Effector memory CD4-positive, alpha-beta T cell (primary cell): ENCODE data around the gene DRC3.

Experiments
- DNase-seq, 3 donors: peaks; one replicate each; pipeline ENCODE4 v3.0.0-alpha.2; 2020
- H3K27ac ChIP-seq: 2 replicates; pipeline ENCODE4 v1.7.0; 2013; ENCODE audit warnings: mild to moderate bottlenecking, low read length, moderate library complexity; ENCODE audit not compliant: insufficient read depth, poor library complexity, severe bottlenecking
- H3K27me3 ChIP-seq: replicated peaks from 2 replicates; pipeline ENCODE4 v1.7.0; 2013; ENCODE audit warnings: mild to moderate bottlenecking, low read length; ENCODE audit not compliant: insufficient read depth, control insufficient read depth, poor library complexity, severe bottlenecking
- H3K36me3 ChIP-seq: 2 replicates; pipeline ENCODE4 v1.7.0; 2013; ENCODE audit warnings: mild to moderate bottlenecking, low read length, moderate library complexity; ENCODE audit not compliant: control insufficient read depth, insufficient read depth
- H3K4me1 ChIP-seq: 2 replicates; pipeline ENCODE4 v1.7.0; 2013; ENCODE audit warnings: low read length, mild to moderate bottlenecking; ENCODE audit not compliant: control insufficient read depth, insufficient read depth, poor library complexity, severe bottlenecking
- H3K4me3 ChIP-seq: 2 replicates; pipeline ENCODE4 v1.7.0; 2013; ENCODE audit warnings: low read length, low read depth, mild to moderate bottlenecking; ENCODE audit not compliant: insufficient read depth, poor library complexity, severe bottlenecking
- H3K9me3 ChIP-seq: 2 replicates; pipeline ENCODE4 v1.7.0; 2013; ENCODE audit warnings: mild to moderate bottlenecking, low read length, moderate library complexity; ENCODE audit not compliant: control insufficient read depth

The DRC3 gene

DNA sequence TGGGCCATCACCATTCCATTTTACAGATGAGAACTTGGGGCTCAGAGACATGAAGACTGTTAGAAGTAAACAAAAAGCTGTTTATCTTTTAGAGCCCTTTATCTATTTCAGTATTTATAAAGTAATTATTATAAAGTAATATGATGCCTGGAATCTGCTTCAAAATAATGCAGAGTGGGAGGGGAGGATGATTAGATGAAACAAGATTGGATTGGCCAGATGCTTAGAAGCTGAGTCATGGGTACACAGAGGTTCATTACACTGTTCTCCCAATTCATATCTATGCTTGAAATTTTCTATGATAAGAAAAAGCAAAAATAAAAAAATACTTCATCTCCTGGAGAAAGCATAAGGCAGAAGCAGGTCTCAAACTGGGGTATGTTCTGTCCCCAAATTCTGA, 29.8 kb upstream of the DRC3 start:
- DNase-seq, result no peak
- H3K4me3 ChIP-seq, result no peak overlapping the region
- H3K4me1 ChIP-seq, result no peaks in the 10 kb centered on the region

DNA sequence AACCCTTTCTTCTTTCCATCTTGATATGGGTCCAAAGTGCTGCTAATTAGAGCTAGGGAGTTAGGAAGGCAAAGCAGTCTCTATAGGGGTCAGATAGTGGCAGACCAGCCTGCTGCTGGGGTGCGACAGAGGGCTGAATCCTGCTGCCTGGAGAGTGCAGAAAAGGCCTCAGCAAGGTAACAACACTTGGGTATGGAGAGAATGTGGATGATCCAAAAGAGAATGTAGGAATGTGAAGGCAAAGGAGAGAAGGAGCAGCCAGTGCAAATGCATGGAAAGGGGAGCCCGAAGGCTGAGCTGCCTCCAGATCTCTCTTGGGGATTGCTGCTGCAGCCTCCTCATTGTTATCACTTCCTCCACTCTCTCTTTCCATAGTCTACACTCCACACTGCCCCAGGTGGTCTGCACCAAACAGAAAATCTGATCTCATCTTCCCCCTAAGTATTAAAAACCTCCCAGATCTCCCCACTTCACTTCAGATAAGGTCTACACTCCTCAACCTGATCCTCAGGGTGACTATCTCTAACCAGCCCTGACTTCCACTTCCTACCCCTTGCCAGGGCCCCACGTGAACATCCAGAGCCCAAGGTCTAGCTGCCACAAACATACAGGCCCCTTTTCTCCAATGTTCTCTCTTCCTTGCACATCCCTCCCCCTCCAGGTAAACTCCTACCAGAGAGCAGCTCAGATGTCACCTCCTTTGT, 29.2 kb upstream of the DRC3 start:
- no peak overlapping the region for H3K27ac ChIP-seq
- no peak overlapping the region for H3K4me3 ChIP-seq
- no peaks in the 10 kb centered on the region for H3K9me3 ChIP-seq
- DNase-seq, result no peak
- no peaks in the 10 kb centered on the region for H3K27me3 ChIP-seq
- no peaks in the 10 kb centered on the region for H3K4me1 ChIP-seq
- no peaks in the 10 kb centered on the region for H3K36me3 ChIP-seq

More for the DNA sequence above, 29.8 kb upstream of the DRC3 start:
- Histone ChIP-seq H3K9me3 (no peaks in the 10 kb centered on the region), H3K27me3 (no peaks in the 10 kb centered on the region), H3K27ac (no peak overlapping the region), H3K36me3 (no peaks in the 10 kb centered on the region)

DNA sequence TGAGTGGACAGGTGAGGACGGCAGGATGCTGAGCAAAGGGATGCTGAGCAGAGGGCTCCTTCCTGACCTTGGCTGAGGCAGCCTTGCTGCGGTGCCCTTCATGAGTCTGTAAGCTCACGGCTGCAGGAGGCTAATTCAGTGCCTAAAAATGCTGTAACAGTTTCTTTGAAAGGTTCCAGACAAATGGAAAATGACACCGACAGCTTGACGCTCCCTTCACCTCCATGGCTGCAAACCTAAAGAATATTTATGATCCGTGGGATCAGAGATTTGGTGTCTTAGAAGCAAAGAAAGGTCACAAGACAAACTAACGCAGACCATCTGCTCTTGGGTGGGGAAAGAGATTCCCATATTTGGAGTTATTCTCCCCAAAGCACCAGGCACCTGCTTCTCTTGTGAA, 28.4 kb upstream of the DRC3 start:
- no peaks in the 10 kb centered on the region for H3K4me1 ChIP-seq
- H3K9me3 ChIP-seq, result no peaks in the 10 kb centered on the region
- H3K27me3 ChIP-seq, result no peaks in the 10 kb centered on the region
- DNase-seq, result no peak
- no peak overlapping the region for H3K27ac ChIP-seq
- no peak overlapping the region for H3K4me3 ChIP-seq
- H3K36me3 ChIP-seq, result no peaks in the 10 kb centered on the region

DNA sequence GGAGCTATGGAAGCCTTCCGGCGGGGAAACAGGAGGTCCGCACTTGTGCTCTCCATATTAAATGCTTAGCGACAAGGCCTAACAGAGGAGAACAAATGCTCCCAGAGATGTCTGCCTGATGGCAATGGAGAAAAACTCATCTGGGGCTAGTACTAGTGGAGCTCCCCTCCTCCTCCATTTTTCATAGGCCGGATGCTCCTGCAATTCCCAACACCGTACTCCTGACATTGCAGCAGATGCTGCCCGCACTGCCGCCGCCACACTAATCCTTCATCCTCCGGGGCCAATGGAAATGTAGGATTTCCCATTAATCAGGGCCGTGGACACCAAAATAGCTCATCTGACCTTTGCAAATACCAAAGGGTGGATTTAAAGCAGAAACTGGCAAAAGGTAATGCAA, 27.9 kb upstream of the DRC3 start:
- H3K9me3 ChIP-seq, result no peaks in the 10 kb centered on the region
- no peak overlapping the region for H3K4me3 ChIP-seq
- no peak overlapping the region for H3K27ac ChIP-seq
- H3K36me3 ChIP-seq, result no peaks in the 10 kb centered on the region
- H3K27me3 ChIP-seq, result no peaks in the 10 kb centered on the region
- DNase-seq, result no peak
- H3K4me1 ChIP-seq, result no peaks in the 10 kb centered on the region

DNA sequence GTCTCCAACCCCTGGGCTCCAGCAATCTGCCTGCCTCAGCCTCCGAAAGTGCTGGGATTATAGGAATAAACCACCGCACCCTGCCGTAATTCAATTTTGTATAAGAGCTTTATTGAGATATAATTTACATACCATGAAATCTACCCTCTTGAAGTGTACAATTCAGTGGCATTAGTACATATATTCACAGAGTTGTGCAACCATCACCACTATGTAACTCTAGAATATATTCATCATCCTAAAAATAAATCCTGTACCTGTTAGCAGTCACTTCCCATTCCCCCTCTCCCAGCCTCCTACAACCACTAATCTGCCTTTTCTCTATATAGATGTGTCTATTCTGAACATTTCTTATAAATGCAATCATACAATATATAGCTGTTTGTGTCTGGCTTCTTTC, 26.6 kb upstream of the DRC3 start:
- DNase-seq, result no peak
- Histone ChIP-seq H3K4me3 (no peak overlapping the region), H3K36me3 (no peaks in the 10 kb centered on the region), H3K4me1 (no peaks in the 10 kb centered on the region), H3K27me3 (no peaks in the 10 kb centered on the region), H3K27ac (no peak overlapping the region), H3K9me3 (no peaks in the 10 kb centered on the region)

DNA sequence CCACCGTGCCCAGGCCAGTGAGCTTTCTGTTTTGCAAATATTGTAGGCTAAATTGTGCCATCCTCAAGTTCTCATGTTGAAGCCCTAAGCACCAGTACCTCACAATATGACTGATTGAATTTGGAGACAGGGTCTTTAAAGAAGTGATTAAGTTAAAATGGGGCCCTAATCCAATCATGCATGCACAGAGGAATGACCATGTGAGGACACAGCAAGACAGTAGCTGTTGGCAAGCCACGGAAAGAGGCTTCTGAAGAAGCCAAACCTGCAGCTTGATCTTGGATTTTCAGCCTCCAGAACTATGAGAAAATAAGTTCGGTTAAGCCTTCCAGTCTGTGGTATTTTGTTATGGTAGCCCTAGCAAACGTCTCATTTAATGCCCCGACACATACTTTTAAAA, 25.4 kb upstream of the DRC3 start:
- Histone ChIP-seq H3K27ac (no peak overlapping the region), H3K36me3 (no peaks in the 10 kb centered on the region), H3K27me3 (no peaks in the 10 kb centered on the region), H3K4me1 (no peaks in the 10 kb centered on the region), H3K9me3 (no peaks in the 10 kb centered on the region), H3K4me3 (no peak overlapping the region)
- DNase-seq, result no peak

DNA sequence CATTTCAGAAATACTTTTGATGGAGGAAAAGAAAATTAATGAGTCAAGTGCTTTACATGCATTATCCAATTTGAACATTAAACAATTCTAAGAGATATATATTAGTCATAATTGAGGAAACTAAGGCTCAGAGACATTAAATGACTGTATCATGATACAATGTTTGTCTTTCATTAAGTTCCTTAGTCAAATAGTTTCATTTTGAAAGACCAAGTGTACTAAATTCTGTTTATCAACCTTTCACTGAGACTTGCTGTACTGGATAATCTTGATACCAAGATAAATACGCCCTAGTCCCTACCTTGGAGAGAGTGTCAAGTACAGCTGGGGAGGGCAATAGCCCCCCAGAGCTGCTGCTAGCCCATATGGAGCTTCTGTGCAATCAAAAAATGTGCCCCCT, 24.7 kb upstream of the DRC3 start:
- DNase-seq, result no peak
- Histone ChIP-seq H3K27ac (no peak overlapping the region), H3K9me3 (no peaks in the 10 kb centered on the region), H3K4me3 (no peak overlapping the region), H3K4me1 (no peaks in the 10 kb centered on the region), H3K27me3 (no peaks in the 10 kb centered on the region), H3K36me3 (no peaks in the 10 kb centered on the region)

DNA sequence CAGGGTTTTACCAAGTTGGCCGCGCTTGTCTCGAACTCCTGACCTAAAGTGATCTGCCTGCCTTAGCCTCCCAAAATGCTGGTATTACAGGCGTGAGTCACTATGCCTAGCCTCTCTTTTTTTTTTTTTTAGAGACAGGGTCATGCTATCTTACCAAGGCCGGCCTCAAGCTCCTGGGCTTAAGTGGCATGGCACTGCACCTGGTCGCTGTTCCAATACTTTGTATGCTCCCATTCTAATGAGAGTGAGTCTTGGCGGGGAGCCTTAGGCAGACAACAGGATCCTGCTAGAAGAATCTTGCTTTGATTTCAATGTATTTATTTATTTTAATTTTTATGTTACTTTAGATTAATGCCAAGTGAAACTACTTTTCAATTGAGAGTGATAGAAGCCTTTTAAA, 22.3 kb upstream of the DRC3 start:
- Histone ChIP-seq H3K4me1 (no peaks in the 10 kb centered on the region), H3K9me3 (no peaks in the 10 kb centered on the region), H3K36me3 (no peaks in the 10 kb centered on the region), H3K4me3 (no peak overlapping the region), H3K27me3 (no peaks in the 10 kb centered on the region), H3K27ac (no peak overlapping the region)
- DNase-seq, result no peak

DNA sequence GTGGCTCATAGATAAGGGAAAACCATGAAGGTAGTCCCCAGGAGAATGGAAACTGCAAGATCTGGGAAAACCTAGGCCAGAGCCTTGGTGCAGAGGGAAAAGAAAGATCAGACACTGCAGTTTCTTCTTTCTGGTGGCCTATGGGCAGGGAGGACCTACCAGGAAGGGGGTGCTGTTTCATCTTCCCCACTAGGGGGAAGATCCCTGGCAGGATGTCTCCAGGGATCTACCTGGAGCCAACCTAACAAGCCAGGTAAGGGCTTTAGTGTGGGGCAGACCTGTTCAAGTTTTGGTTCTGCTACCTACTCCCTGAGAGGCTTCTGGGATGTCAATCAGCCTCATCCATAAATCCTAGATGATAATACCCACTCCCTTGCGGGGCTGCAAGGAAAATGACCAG, 21.9 kb upstream of the DRC3 start:
- no peaks in the 10 kb centered on the region for H3K27me3 ChIP-seq
- H3K36me3 ChIP-seq, result no peaks in the 10 kb centered on the region
- H3K9me3 ChIP-seq, result no peaks in the 10 kb centered on the region
- H3K4me3 ChIP-seq, result no peak overlapping the region
- H3K27ac ChIP-seq, result no peak overlapping the region
- no peak for DNase-seq
- no peaks in the 10 kb centered on the region for H3K4me1 ChIP-seq

GRCh38 chr17:17951524-17951923, 21.1 kb upstream of the DRC3 start:
- Histone ChIP-seq H3K27ac (no peak overlapping the region), H3K27me3 (no peaks in the 10 kb centered on the region), H3K4me3 (no peak overlapping the region), H3K9me3 (no peaks in the 10 kb centered on the region), H3K36me3 (no peaks in the 10 kb centered on the region), H3K4me1 (no peaks in the 10 kb centered on the region)
- no peak for DNase-seq
